ENCODE results near the gene WDR45B. TPM values are rescaled to one million over a fixed set of nuclear protein-coding genes. Genes with fewer than 3 reads are reported as not detected.
"Not testable (repeated sequence)": the region's sequence is repeated elsewhere in the genome, so short reads cannot be mapped to it uniquely, and the experiment has no call there.

WDR45B gene
- total and polyA plus RNA-seq, 7 donors: 21.4 to 62.7 (median 32.6) TPM

DNA sequence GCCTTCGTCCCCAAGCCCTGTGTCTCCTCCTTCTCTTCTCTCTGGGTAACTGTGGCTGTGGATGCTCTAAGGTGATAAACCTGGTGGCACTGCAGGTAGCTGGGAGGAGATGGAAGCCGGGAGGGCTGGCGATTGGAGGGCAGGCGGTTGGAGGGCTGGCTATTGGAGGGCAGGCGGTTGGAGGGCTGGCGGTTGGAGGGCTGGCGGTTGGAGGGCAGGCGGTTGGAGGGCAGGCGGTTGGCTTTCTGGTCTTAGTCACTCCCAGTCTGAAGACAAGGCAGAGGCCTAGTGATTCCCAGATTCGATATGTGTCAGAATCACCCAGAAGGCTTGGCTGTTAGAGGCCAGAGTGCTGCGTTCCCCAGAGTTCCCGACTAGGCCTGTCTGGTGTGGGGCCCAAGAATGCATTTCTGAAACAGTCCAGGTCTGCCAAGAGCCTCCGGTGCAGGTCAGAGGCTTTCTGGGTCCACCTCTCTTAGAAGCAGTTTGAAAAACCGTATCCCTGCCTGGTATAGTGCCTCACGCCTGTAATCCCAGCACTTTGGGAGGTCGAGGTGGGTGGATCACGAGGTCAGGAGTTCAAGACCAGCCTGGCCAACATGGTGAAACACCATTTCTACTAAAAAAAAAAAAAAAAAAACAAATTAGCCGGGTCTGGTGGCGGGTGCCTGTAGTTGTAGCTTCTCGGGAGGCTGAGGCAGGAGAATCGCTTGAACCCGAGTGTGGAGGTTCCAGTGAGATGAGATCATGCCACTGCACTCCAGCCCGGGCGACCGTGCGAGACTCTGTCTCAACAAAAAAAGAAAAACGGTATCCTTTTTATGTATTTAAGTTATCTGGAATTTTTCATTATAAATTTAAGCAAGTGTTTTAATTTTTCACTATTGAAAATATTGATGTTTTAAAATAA lies 59.7 kb downstream of the WDR45B start:
- H3K36me3 ChIP-seq (ENCODE audit: insufficient read depth in 1 of 2, low read depth in 1 of 2): peaks cover 0 to 41% of the 10 kb centered on the region in 2 donors
- H3K9me3 ChIP-seq: no peaks in the 10 kb centered on the region
- DNase-seq: no peak
- no peak overlapping the region for H3K4me3 ChIP-seq
- intact Hi-C loops (cut with DNase I): no loop called here
- no peaks in the 10 kb centered on the region for H3K27me3 ChIP-seq (ENCODE audit: insufficient read depth in 3 of 3, low read length in 2 of 3)
- TF ChIP-seq, protein P1, sequence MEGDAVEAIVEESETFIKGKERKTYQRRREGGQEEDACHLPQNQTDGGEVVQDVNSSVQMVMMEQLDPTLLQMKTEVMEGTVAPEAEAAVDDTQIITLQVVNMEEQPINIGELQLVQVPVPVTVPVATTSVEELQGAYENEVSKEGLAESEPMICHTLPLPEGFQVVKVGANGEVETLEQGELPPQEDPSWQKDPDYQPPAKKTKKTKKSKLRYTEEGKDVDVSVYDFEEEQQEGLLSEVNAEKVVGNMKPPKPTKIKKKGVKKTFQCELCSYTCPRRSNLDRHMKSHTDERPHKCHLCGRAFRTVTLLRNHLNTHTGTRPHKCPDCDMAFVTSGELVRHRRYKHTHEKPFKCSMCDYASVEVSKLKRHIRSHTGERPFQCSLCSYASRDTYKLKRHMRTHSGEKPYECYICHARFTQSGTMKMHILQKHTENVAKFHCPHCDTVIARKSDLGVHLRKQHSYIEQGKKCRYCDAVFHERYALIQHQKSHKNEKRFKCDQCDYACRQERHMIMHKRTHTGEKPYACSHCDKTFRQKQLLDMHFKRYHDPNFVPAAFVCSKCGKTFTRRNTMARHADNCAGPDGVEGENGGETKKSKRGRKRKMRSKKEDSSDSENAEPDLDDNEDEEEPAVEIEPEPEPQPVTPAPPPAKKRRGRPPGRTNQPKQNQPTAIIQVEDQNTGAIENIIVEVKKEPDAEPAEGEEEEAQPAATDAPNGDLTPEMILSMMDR (IDR thresholded peaks at IDR 0.05): no peak
- H3K27ac ChIP-seq: no peak overlapping the region
- 86 to 89% (median 87%) methylated on average over 26 to 27 of the region's 27 CpGs for WGBS, 3 donors
- ATAC-seq: no peak
- peaks cover 25% of the 10 kb centered on the region for H3K4me1 ChIP-seq

DNA sequence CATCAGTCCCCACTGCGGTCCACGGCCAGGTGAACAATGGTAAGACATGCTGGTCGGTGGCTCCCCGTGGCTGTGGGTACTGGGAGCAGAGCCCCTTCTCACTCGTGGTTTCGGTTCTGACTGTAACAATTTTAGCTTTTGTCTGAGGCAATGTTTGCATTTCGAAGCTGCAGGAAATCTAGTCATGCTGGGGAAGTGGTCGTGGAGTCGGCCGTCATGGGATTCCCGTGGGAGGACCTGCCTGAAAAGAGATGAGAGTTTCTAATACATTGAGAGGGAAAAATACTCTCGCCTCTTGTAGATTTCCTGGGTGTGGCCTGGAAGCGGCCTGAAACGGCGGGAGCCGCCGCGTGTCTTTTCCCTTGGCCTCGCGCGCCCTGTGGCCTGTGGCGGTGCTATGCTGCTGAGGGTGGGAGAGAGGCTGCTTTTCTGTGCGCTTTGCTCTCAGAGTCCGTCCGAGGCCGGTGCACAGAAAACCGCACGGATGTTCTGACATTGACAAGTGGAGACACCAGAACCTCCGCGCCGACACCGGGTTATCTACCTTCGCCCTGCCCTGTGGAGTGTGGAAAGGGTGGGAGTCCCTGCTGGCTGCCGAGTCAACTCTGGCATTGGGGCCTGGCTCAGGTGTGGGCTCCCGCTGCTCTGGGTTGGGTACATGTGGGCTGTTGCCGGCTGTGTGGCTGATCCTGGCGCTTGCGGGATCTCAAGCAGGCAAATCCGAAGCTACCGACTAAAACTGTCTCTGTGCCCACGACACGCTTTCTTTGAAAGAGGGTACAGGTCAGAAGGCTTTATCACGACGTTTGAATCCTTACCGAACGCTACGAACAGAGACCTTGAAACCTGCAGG lies 60.8 kb downstream of the WDR45B start:
- Histone ChIP-seq H3K36me3 (ENCODE audit: insufficient read depth in 1 of 2, low read depth in 1 of 2) (peaks cover 0 to 51% of the 10 kb centered on the region in 2 donors), H3K4me1 (peaks cover 16% of the 10 kb centered on the region), H3K9me3 (no peaks in the 10 kb centered on the region), H3K27me3 (ENCODE audit: insufficient read depth in 3 of 3, low read length in 2 of 3) (no peaks in the 10 kb centered on the region), H3K27ac (no peak overlapping the region), H3K4me3 (no peak overlapping the region)
- no peak for ATAC-seq
- WGBS, 3 donors: 80 to 82% (median 80%) methylated on average over 47 of the region's 47 CpGs
- no peak for DNase-seq
- TF ChIP-seq, protein P1 (IDR thresholded peaks at IDR 0.05): no peak
- intact Hi-C loops (cut with DNase I): no loop called here

DNA sequence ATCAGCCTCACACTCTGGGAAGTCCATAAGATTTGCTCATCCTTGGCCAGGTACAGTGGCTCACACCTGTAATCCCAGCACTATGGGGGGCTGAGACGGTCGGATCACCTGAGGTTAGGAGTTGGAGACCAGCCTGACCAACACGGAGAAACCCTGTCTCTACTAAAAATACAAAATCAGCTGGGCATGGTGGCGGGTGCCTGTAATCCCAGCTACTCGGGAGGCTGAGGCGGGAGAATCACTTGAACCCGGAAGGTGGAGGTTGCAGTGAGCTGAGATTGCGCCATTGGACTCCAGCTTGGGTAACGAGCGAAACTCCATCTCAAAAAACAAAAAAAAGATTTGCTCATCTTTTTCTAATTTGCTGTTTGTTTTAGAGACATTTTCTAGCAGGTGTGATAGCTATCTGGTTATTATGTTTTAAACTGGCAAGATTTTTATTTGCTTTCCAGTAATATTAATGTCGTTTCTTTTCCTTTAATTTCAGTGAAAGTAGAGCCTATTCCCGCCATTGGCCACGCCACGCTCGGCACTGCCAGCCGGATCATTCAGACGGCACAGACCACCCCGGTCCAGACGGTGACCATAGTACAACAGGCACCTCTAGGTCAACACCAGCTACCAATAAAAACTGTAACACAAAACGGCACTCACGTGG lies 61.5 kb downstream of the WDR45B start:
- Histone ChIP-seq H3K4me3 (no peak overlapping the region), H3K27ac (no peak overlapping the region), H3K9me3 (no peaks in the 10 kb centered on the region), H3K36me3 (ENCODE audit: insufficient read depth in 1 of 2, low read depth in 1 of 2) (peaks cover 0 to 57% of the 10 kb centered on the region in 2 donors), H3K4me1 (peaks cover 11% of the 10 kb centered on the region), H3K27me3 (ENCODE audit: insufficient read depth in 3 of 3, low read length in 2 of 3) (no peaks in the 10 kb centered on the region)
- WGBS, 3 donors: 61 to 80% (median 71%) methylated on average over 21 of the region's 21 CpGs
- DNase-seq (no peak), ATAC-seq (no peak)
- intact Hi-C loops (cut with DNase I): no loop called here
- TF ChIP-seq, protein P1 (IDR thresholded peaks at IDR 0.05): no peak

DNA sequence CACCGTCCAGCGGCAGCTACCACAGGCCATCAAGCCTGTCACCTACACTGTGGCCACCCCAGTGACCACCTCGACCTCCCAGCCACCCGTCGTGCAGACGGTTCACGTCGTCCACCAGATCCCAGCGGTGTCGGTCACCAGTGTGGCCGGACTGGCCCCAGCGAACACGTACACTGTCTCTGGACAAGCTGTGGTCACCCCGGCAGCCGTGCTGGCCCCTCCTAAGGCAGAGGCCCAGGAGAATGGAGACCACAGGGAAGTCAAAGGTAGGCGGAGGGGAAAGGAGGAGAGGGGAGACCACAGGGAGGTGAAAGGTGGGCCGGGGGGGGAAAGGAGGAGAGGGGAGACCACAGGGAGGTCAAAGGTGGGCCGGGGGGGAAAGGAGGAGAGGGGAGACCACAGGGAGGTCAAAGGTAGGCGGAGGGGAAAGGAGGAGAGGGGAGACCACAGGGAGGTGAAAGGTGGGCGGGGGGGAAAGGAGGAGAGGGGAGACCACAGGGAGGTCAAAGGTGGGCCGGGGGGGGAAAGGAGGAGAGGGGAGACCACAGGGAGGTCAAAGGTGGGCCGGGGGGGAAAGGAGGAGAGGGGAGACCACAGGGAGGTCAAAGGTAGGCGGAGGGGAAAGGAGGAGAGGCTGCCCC lies 62.2 kb downstream of the WDR45B start:
- DNase-seq; H3K4me1 ChIP-seq; H3K9me3 ChIP-seq; intact Hi-C loops (cut with DNase I); H3K27me3 ChIP-seq (ENCODE audit: insufficient read depth in 3 of 3, low read length in 2 of 3); ATAC-seq; H3K27ac ChIP-seq; H3K4me3 ChIP-seq: not testable (repeated sequence)
- peaks cover 0 to 57% of the 10 kb centered on the region in 2 donors for H3K36me3 ChIP-seq (ENCODE audit: insufficient read depth in 1 of 2, low read depth in 1 of 2)
- 90 to 93% (median 92%) methylated on average over 23 of the region's 23 CpGs for WGBS, 3 donors

Data from psoas muscle (tissue), 8 donors.